ENCODE measurements around the gene CHAF1A.

CHAF1A gene

DNA sequence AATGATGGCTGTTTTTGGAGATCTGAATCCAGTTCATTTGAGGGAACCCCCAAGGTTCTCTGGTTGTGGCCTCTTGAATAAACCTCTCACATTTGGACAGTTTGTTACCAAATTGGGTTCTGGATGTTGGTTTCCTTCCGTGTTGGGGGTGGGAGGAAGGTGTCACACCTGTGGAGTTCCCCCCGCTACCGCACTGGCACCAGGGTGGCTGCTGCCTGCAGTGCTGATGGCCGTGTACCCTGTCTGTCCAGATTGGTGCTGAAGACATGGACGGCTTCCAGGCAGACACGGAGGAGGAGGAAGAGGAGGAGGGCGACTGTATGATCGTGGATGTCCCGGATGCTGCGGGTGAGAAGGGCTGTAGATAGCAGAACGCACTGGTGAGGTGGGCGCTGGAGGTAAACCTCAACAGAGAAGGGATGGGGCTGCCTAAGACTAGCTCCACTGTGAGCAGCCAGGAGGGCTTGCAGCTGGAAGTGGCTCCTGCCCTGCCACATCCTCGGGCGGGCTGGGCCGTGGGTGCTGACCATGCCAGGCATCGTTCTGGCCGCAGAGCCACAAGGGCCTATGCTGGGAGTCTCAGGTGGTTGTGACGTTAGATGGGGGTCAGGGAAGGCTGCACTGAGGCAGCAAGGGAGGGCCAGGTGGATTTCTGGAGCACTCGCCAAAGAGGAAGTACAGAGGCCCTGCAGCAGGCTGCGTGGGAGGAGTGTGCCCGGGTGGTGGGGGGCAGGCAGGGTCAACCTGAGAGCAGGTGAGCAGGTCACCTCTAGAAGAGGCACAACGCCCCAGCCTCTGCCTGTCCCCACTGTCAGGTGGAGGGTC, 39.8 kb downstream of the CHAF1A start:
- no peak for DNase-seq (ENCODE audit: low read depth)
- no peak overlapping the region for H3K4me3 ChIP-seq (ENCODE audit: low read depth, low read length)
- no peak for TF ChIP-seq CTCF (IDR thresholded peaks at IDR 0.05; ENCODE audit: low read depth, low read length, missing control alignments)

DNA sequence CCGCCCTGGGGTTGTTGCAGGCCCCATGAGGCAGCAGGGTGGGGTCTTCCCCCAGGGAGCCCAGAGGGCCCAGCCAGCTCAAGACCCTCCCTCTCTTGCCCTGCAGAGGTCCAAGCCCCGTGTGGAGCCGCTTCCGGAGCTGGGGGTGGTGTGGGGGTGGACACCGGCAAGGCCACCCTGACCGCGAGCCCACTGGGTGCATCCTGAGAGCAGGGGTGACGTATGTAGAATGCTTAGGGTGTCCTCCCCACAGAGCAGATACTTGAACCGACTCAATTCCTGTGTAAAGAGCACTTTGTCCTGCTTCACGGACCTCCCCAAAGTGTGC, 40.3 kb downstream of the CHAF1A start:
- TF ChIP-seq CTCF (IDR thresholded peaks at IDR 0.05; ENCODE audit: low read depth, low read length, missing control alignments): no peak
- DNase-seq (ENCODE audit: low read depth): no peak
- no peak overlapping the region for H3K4me3 ChIP-seq (ENCODE audit: low read depth, low read length)

- H3K4me3 ChIP-seq (ENCODE audit: low read depth, low read length): no peak overlapping the region
- no peak for DNase-seq (ENCODE audit: low read depth)
- no peak for TF ChIP-seq CTCF (IDR thresholded peaks at IDR 0.05; ENCODE audit: low read depth, low read length, missing control alignments)
Measured at GRCh38 chr19:4443188-4443587, 40.7 kb downstream of the CHAF1A start.

DNA sequence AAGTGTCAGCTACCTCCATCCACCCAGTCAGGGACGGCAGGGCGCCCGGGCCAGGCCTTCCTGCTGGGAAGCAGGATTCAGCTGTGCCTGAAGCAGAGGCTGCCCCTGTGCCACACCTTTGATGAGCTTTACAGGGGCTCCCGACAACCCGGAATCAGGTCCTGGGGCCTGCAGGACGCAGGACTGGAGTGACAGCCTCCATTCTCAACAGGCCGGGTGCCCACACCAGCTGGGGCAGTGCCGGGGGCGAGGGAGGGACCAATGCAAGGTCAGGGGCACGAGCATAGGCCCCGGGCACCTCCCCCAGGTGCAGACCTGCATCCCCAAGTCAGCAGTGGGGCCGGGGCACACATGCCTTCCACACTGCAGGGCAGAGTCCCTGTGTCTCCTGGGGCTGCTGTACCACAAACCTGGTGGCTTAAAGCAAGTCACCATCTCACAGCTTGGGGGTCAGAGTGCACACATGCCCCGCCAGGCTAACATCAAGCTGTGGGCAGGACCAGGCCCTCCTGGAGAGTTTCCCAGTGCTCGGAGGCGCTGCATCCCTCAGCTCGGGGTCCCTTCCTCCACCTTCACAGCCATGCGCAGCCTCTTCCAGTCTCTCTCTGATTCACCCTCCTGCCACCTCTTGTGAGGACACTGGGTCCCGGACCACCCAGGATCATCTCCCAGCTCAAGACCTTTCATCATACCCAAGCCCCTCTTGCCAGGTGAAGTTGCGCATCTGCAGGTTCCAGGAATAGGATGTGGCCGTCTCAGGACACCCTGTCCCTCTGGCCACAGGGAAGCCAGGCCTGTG, 41.7 kb downstream of the CHAF1A start:
- TF ChIP-seq CTCF (IDR thresholded peaks at IDR 0.05; ENCODE audit: low read depth, low read length, missing control alignments): no peak
- DNase-seq (ENCODE audit: low read depth): no peak
- H3K4me3 ChIP-seq (ENCODE audit: low read depth, low read length): no peak overlapping the region

DNA sequence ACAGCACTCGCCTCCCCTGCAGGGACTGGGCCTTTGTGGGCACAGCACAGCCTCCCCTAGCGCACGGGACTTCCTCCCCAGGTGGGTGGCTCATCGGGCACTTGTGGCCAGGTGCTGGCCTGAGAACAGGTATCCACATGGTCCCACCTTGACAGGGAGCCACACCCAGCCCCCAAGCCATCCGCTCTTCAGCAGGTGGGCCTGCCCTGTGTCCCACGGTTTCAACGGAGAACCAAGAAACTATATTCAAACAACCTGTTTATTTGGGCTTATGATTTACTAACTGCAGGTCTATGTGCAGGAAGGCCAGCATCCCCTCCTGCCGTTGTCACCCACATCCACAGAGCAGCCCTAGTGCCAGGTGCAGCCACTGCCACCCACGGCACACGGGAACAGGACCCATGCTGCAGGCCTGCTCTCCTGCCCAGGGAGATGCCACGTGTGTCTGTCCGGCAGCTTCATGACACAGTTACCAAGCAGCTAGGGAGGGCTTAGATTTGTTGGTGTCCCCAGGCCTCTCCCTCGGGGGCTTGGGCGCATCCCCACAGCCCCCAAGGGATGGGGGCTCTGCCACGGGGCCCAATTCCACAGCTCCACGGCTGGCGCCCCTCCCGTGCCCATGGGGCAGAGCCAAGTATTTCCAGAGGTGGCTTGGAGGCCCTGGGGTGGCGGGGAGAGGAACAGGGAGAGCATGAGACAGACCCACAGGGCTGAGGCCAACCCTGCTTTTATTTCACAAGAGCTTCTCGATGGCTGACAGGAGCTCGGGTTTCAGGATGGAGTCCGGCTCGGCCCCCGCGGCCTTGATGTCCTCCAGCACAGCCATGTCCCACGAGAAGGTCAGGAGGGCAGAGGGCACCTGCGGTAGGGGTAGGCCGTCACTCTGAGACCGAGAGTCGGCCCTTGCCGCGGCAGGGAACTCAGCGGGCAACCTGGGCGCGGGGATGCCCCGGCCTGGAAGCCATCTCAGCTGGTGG, 42.6 kb downstream of the CHAF1A start:
- no peak overlapping the region for H3K4me3 ChIP-seq (ENCODE audit: low read depth, low read length)
- DNase-seq (ENCODE audit: low read depth): no peak
- TF ChIP-seq CTCF (IDR thresholded peaks at IDR 0.05; ENCODE audit: low read depth, low read length, missing control alignments): no peak

GRCh38 chr19:4445963-4446703, 43.7 kb downstream of the CHAF1A start:
- no peak for DNase-seq (ENCODE audit: low read depth)
- H3K4me3 ChIP-seq (ENCODE audit: low read depth, low read length): no peak overlapping the region
- no peak for TF ChIP-seq CTCF (IDR thresholded peaks at IDR 0.05; ENCODE audit: low read depth, low read length, missing control alignments)
